Fibroblast of lung (primary cell): ENCODE data around the gene DHDH.

ENCODE experiments used
- CTCF ChIP-seq, 2 donors: IDR thresholded peaks in 1 of 2; conservative IDR thresholded peaks in 1 of 2; 1 replicate in 1 of 2; 2 replicates in 1 of 2; pipeline ENCODE4 v1.5.1; 2011 to 2012; ENCODE audit warnings: low read length in 2 of 2, control low read depth in 1 of 2, inconsistent platforms in 1 of 2, low read depth in 1 of 2, mild to moderate bottlenecking in 1 of 2
- EZH2 ChIP-seq: IDR thresholded peaks from 2 replicates; pipeline ENCODE4 v1.5.1; 2012; ENCODE audit warnings: low read length, control low read depth, mild to moderate bottlenecking; ENCODE audit errors: missing control alignments

- no peak for TF ChIP-seq CTCF (conservative IDR thresholded peaks at IDR 0.05 in 1 of 2, IDR thresholded peaks at IDR 0.05 in 1 of 2; ENCODE audit: low read depth in 1 of 2, low read length in 2 of 2)
- no peak for TF ChIP-seq EZH2
Observed at GRCh38 chr19:48895226-48895625, 38.3 kb upstream of the DHDH start.
